T-helper 2 cell (primary cell): ENCODE data around the gene RABGGTA.

Experiments
- DNase-seq, 5 experiments: peaks; one replicate each; pipeline versions ENCODE4 v3.0.0 to v3.0.0-alpha.2; 2012 to 2022
- total RNA-seq, 2 donors: gene quantifications; one replicate each; lab custom pipeline; 2026; lab: John Stamatoyannopoulos, UW

The RABGGTA gene
- total RNA-seq = 35.9 to 40.2 reads per million in 2 donors

DNA sequence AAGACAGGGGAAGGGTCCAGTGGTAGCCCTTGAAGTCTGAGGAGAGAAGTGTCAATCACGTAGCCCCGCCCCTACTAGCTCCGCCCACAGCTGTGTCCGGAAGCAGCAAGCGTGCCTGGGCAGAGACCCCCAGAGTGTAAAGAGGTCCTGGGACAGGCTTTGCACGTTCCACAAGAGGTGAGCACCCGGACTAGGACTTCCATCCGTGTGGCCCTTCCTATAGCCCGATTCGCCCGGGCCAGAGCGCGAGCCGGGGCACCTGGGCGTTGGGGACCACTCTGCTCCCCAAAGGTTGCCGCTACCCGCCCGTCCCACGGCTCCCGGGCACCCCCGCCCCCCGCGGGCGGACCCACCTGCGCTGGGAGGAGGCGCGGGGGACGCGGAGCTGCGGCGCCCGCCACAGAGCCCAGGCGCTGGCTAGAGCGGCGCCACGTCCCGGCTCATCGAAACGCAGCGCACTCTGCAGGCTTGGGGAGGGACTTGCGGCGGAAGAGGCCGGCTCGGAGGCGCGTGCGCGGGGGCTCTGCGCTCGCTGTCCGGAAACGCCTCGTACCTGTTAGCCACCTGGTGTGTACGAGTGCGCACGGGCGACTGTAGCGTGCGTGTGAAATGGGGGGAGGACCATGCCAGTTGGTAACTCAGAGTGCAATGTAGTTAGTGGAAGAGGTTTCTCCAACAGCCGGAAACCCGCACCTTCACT is at the start of gene RABGGTA:
RABGGTA (minus strand) TSS at position 464 of the 700 bp plus-strand sequence. CDS start 482 bp downstream, outside the sequence.
- peak; percentile 80 to 98 (median 89) for DNase-seq

- no peak for DNase-seq
Measured at GRCh38 chr14:24317141-24317928, 45.9 kb upstream of the RABGGTA start.

GRCh38 chr14:24316597-24316950 is 45.2 kb upstream of the RABGGTA start:
- DNase-seq = no peak

GRCh38 chr14:24315807-24316596 is 44.6 kb upstream of the RABGGTA start:
- no peak for DNase-seq

- DNase-seq = no peak
Measured at GRCh38 chr14:24315243-24315806, 43.9 kb upstream of the RABGGTA start.

DNA sequence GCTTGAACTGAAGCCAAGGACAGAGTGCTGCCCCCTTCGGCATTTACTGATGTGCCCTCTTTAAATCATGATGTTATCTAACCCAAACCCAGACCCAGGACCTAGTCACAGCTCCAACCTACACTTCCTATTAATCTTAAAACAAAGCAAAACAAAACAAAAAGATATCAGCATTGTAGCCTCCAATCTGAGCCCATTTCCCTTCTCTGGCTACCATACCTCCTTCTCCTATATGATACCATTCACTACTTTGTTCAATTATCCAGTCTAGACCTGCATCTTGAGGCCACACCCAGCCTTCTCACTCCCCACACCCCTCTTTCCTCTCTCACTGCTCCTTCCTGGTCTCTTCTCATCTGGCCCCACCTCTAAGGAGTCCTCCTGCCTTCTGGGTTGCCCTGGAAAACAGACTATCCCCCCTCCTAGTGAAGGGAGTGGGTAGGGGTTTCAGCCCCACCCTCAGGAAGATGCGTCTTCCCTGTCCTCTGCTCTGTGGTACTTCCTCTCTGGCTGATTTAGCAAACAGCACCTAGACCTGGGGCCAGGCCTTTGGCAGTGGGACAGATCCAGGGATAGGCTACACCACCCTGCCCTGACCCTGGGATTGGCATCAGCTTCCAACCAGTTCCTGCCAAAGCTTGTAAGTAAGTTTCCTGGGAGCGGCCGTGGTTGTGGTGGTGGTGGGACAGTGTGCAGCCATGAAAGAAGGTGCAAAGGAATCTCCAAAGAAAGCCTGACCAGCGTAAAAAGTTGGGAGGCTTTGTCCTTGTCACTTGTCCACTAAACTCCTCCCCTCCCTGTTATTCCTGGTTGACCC is 43.2 kb upstream of the RABGGTA start:
- no peak for DNase-seq

DNA sequence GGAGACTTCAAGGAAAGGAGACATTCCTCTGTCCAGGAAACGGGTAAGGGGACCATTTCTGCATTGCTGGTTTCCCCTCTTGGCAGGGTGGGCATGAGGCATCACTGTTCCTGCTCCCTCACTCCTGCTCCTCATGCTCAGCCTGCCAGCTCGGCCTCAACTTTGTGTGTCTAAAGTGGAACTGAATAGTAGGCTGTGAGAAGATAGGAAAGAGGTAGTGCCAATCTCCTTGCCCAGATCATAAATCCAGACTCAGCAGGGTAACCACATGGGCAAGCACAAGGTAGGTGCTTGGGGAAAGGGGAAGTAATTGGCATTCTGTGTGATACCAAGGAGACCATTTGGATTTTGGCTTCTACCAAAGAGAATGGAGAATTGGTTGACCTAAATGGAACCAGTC is 42.5 kb upstream of the RABGGTA start:
- DNase-seq = no peak

GRCh38 chr14:24312736-24313507 is 41.5 kb upstream of the RABGGTA start:
- peak in 2 of 5 experiments; percentile 68 to 79 for DNase-seq

DNA sequence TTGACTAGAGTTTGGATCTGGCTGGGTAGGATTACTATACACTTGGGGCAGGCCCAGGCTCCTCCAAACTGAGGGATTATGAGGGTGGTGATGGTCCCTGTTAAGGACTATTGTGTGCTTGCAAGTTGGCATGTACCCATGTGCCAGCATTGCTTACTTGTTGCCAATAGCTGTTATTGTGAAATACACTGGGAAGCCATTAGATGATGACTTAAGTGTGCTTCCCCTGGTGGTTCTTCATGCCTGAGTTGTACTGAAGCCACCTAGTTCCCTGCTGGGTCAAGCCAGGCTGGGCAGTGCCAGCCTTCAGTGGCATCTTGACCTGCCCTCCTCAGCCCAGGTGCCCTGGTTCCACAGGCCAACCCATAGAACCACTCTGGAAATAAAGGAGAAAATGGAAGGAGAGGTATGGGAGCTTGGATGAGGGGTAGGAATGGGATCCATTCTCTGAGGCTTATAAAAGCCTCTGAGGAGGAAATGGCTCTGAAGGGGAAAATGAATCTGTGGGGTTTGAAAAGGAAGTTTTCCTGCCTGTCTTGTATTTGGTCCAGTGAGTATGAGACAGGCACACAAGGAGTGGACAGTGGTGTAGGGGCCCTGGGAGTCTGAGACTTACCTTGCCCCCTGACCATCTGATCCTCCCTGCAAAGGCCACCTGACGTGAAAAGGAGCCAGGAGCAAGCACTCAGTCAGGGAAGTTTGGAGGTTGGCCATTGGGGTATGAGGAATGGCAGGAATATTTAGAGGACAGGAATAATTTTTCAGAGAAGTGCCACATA is 40.6 kb upstream of the RABGGTA start:
- peak in 1 of 5 experiments; percentile 52 for DNase-seq

- peak; percentile 38 to 87 (median 59) for DNase-seq
Measured at GRCh38 chr14:24310646-24311604, 39.5 kb upstream of the RABGGTA start, which contains the start of gene LTB4R. Gene LTB4R, plus strand, starts transcription at chr14:24311502. Its CDS starts 4,150 bp downstream, at chr14:24315652.

DNA sequence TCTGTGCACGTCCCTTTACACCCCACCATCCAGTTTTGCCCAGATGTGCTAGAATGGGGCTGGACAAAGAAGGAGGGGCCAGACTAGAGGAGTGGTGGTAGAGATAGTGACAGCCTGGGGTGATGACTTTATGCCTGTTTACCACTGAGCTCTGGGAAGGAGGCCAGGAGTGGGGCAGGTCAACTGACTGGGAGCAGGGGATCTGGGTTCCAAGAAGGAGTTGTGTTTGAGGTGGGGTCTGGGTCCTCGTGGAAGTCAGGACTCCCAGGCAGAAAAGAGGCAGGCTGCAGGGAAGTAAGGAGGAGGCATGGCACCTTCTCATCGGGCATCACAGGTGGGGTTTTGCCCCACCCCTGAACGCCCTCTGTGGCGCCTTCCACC is 38.9 kb upstream of the RABGGTA start:
- no peak for DNase-seq

- no peak for DNase-seq
Measured at GRCh38 chr14:24309538-24310264, 38.3 kb upstream of the RABGGTA start, which contains the start of gene LTB4R2. Gene LTB4R2, plus strand, starts transcription at chr14:24310140. Its CDS starts 525 bp downstream, at chr14:24310665.

GRCh38 chr14:24308342-24309124 is 37.1 kb upstream of the RABGGTA start:
- DNase-seq = no peak

DNA sequence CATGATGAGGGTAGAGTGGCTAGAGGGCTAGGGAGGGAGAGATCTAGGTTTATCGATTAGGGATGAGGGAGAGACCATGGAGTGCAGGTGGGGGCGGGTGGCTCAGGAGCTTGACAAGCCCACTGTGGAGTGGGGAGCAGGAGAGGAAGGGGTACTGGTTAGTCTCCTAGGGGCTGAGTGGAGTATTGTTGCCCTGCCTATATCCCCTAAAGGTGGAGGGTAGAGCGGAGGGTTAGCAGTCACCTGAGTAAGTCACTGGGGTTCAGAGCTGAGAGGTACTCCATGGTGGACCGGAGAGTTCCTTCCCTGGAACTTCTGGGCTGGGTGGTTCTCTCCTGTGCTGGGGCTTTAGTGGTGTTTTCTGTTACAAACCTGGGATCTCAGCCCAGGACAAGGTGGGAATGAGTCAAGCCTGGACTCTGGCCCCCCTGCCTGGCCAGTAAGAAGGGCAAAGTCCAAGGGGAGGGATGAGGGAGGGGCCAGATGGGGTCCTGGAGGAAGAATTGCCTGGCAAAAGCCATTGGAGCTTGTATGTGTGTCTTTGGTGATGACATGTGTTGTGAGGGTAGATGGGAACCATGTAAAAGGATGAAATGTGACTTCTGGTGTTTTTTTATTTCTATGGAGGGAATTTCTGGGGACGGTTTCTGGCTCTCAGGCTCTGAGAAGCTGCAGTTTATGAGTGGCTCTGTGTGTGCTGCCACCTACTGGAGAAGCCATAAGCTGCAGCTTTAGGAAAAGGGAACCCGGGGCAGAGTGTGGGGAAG is 36.4 kb upstream of the RABGGTA start, which contains the start of gene CIDEB:
CIDEB (minus strand) TSS at position 403 of the 767 bp plus-strand sequence; CDS start at position 284, 119 bp downstream.
- peak in 4 of 5 experiments; percentile 37 to 65 (median 40) for DNase-seq

GRCh38 chr14:24307156-24307574 is 35.8 kb upstream of the RABGGTA start:
- DNase-seq = no peak

GRCh38 chr14:24304019-24304387 is 32.6 kb upstream of the RABGGTA start:
- no peak for DNase-seq
